Esophagus squamous epithelium (tissue), 4 donors: ENCODE data around the gene FBXO31.

Experiments used
- CTCF ChIP-seq, 6 experiments: fragments of 450-650 bp in 4 of 6; fragments of 200-600 bp in 2 of 6; sonication (generic) in 2 of 6; IDR thresholded peaks; one replicate each; pipeline ENCODE4 v1.5.1; 2016 to 2019; ENCODE audit warnings: antibody characterized with exemption in 6 of 6, mild to moderate bottlenecking in 4 of 6, moderate library complexity in 4 of 6
- POLR2A ChIP-seq, 4 donors: fragments of 450-650 bp; IDR thresholded peaks; one replicate each; pipeline ENCODE4 v1.6.1; 2017; ENCODE audit warnings: antibody characterized with exemption in 4 of 4, mild to moderate bottlenecking in 4 of 4, moderate library complexity in 3 of 4

- TF ChIP-seq POLR2A (IDR thresholded peaks at IDR 0.05) (no peak), CTCF (IDR thresholded peaks at IDR 0.05) (no peak)
These were observed 27.4 kb upstream of the FBXO31 start for GRCh38 chr16:87410968-87411367.
